UCSD-AML1 (cell line): ENCODE results near the gene ITPR2.
A peak's percentile ranks its signal among the peaks of the same experiment; 100 is the strongest.

Source experiments
- DNase-seq: peaks from one replicate; lab custom pipeline; 2025; ENCODE audit not compliant: unreplicated experiment; lab: John Stamatoyannopoulos, UW

The ITPR2 gene

DNA sequence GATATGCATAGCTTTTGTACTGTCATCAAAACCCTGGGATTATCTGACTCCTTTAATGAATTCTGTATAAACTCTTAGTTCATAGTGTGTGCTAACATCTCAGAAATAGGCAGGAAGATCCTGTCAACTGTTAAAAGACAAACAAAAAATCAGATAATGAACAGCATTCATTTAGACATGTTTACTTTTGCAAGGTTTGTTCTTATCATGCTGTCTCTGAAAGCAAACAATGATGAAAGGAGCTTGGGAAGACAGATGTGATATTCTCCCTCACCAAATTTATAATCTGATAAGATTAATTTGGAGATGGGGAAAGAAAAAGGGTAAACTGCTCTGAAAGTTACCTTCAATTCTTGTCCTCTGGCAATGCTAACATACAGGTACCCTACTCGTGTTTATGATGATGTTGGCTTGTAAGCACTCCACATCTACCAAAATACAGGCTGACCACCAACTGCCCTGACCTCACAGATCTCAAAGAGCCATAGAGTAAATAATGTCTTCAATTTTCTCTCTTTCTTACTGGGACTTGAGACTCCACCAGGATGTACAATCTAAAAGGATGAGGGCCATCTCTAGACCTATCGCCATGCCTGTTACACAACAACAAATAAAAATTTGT lies 403.8 kb downstream of the ITPR2 start:
- no peak for DNase-seq

DNA sequence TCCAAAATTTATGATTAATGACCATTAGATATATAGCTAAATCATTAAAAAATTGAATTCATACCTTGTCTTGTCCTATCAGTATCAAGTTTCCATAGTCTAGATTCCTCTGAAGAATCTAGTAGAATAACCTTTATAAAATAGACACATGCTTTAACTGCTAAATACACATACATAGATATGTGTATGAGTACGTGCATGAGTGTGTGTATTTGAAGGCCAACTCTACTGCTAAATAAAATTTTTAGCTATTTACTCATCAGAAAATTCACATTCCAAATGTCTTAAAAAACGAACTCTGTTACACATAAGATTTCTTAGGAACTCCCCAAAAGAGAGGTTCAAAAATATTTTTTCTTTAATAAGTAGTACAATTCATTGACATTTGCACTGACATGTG lies 404.6 kb downstream of the ITPR2 start:
- no peak for DNase-seq

DNA sequence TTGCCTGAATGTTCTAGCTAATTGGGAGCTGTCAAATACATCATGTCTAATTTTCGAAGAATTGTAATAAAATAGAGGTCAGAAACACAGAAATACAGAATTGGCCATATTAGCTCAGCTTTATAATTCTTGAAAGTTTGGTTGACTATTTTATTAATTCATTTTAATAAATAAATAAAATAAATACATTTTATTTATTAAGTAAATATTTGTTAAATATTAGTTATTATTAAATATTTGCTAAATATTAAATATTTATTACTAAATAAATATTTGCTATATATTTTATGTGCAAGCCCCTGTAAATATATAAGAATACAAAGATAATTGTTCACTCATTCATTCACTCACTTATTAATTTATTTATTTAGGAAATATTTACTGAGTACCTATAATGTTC lies 406.3 kb downstream of the ITPR2 start:
- no peak for DNase-seq

DNA sequence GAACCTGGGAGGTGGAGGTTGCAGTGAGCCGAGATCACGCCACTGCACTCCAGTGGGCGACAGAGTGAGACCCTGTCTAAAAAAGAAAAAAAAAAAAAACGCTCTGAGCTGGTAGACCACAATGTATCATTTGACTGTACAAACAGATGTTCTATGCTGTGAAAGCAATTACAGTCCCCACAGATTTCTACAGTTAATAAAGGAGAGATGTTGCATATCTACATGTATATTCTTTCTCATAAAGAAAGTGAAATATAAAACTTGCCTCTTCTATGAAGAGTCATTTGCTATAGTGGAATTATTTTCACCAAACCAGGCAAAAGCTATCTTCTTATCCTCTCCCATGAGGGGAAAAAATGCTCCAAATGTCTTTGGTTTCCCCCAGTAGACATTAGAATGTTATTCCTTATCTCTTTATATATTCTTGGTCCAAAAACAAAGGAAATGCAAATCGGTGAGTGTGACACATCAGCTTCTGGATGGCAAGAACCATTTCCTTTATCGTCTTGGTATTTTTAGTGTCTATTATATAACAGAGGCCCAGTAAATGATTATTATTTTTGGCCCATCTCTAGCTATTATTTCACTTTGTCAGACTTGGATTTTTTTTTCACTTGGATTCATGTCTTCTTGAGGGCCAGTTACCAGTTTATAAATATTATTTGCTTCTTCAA lies 407.3 kb downstream of the ITPR2 start:
- no peak for DNase-seq

DNA sequence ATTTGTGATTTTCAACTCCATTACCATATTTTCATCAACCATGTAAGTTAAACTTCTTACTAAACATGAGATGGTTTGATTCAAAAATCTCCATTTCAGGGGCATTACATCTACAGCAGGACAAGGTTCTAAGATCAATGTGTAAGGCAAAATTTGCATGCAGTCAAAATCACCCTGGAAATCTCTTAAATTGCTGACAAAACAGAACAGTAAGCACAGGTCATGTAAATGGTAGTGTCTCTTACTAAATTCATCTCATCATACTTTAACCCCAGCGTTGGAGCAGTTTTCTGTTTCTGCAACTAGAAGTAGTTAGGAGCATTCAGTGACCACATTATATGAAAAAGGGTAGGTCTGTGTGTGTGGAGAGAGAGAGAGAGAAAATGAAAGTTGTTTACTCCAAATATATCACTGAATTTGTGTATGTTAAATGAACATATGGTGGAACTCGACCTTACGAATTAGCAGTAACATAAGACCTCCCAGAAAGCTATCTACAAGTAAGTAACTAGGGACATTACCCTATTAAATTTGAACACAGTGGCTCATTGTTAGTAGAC lies 410.1 kb downstream of the ITPR2 start:
- no peak for DNase-seq

DNA sequence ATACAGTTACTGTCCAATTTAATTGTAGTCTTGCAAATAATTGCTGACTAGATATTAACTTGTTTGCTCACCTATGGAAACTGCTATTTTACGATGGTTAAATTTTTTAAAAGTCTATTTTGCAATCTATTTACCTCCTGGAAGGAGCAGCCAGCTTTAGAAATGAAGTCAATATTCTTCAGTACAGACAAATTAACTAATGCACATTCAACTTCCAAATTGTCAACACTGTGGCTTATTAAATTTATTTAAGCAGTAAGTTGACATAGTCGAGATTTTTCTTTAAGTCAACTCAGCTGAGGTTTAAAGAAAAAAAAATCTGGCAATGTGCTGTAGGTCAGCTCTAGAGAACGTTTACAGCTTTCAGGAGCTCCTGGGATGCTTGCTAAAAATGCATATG lies 416.4 kb downstream of the ITPR2 start:
- no peak for DNase-seq

DNA sequence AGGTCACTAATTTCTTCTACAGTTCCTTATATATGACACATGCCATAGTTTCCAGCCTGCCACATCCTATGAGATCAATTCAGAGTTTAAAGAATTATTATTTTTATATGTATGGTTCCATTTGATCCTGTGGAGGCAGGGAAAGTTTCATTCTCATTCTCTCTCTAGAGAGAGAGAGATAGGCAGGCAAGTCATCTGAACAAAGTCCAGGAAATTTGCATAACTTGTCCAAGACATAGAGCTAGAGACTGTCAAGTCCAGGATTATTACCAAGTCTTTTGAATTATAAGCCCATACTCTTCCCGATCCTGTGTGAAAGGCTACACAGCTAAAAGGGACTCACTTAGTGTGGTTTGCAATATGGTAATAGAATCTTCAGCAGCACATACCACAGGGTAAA lies 422.3 kb downstream of the ITPR2 start:
- no peak for DNase-seq

DNA sequence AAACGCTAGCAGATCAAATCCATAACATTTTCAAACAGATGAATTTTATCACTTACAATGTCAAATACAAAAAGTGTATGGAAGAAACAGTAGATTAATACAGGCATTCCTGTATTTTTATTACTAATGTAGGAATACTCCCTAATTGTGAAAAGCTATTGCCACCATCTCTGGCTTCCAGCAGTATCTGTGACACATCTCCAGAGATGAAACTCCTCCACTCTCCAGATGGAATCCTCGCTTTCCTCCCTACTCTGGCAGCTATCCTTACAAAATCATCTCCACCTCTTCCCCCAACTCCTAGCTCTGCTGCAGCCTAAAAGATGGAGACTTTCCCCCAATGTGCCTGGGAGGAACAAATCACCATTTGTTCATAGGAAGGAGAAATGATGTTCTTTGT lies 426.2 kb downstream of the ITPR2 start:
- no peak for DNase-seq

DNA sequence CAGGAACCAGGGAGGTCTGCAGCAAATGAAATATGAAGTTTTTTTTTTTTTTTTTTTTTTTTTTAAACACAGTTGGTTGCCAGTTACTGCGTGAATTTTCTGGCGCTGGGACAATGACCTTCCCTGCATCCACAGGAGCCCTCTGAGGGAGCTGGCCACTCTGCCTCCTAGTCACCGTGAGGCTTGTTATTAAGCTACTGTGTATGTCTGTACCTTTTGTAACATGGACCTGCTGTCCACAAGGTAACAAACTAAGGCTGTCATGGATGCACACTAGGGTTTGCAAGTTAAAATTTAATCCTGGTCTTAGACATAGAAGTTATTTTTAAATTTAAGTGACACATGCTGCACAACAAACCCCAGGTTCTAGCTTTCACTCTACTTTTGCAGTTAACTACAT lies 426.6 kb downstream of the ITPR2 start:
- DNase-seq, result no peak

DNA sequence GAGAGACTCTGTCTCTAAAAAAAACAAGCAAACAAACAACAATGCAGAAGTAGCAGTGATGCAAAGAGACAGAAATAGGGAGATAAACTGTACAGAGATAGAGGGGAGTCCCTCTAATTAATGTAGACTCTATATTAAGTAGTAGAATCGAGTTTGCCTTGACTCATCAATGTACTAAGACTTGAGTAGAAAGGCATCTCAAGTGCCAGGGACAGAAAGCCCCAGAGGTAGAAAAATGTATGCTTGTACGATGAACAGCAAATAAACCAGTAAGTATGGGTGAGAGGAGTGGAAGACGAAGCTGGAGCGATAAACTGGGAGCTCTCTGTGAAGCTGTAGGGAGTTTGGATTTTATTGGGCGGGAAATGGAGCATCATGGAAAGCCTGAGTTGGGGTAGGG lies 429.4 kb downstream of the ITPR2 start:
- DNase-seq, result no peak

DNA sequence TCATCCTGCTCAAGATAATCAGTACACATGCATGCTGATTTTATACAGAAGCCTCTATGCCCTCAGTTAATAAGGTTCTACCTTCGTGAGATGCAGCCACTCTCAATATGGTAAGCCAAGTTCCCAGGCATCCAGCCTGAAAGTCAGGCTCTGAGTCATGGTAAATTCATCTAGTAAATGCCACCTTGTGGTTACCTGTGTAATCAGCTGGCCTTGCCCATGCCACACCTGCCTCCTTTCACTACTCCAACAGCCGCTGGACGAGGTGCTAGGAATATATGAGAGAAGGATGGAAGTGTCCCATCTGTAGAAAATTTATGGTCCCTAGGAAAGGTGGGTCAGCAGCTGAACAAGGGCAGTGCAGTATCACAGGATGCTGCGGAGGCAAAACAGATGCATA lies 430.3 kb downstream of the ITPR2 start:
- no peak for DNase-seq

DNA sequence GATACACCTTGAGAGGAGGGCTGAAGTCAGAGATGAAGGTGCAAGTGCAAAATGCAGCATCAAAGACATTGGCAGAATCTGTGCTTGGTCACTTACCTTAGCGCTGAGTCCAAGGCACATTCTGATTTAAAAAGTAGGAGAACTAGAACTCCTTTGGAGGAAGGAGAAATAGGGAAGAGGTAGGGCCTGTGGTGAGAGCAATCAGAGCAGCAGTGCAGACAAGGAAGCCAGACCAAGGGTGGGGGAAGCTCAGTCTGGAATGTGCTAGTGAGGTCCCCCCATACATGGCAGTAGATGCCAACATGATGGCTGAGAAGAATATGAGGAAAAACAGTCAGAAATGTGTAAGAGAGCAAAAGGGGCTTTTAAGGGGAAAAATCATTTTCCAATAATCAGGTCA lies 431.1 kb downstream of the ITPR2 start:
- DNase-seq, result no peak

DNA sequence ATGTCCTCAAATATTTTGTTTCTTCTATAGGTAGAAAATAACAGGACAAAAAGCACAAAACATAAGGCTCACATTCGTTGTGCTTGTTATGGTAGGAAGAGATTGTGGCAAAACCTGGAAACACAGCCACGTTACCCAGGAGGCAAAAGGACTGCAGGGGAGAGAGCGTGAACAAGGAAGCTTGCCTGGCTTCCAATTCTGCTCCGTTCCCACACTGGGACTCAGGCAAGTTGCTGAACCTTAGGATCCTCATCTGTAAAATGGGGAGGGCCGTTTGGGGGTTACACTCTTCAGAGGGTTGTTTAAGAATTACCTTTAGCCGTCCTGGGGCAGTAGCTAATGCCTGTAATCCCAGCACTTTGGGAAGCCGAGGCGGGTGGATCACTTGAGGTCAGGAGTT lies 432.4 kb downstream of the ITPR2 start:
- DNase-seq, result no peak

DNA sequence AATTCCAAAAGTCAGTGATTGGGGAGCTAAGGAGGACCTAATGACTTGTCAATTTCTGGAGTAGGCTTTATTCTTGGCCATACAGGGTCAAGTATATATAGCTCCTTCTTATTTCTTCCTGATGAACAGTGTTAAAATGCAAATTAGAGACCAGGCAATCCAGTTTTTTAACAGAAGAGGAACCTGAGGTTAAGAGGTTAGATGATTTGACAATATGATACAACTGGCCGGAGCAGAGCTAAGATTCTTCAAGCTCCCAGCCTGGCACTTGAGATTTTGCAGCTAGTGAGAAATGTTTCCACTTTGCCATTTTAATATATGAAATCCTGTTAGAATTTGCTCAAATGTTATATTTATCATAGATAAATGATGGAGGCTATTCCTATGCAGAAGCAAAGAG lies 433.6 kb downstream of the ITPR2 start:
- no peak for DNase-seq

DNA sequence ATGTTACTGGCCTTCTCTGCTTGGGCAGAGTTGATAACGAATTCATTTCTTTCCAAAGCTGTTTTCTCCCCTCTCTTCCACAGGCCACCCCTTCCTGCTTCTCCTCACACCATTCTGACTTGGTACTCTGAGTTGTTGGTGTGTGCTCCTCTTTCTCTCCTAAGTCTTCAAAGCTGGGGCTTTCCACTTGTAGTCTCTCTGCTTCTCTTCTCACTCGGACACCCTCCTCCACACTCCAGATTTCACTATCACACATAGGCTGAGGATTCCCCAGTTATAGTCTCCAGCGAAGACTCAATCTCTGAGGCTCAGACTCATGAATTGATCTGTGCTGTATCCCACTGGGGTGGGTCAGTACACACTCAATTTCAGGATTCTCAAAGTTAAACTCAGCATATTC lies 436.6 kb downstream of the ITPR2 start:
- no peak for DNase-seq

DNA sequence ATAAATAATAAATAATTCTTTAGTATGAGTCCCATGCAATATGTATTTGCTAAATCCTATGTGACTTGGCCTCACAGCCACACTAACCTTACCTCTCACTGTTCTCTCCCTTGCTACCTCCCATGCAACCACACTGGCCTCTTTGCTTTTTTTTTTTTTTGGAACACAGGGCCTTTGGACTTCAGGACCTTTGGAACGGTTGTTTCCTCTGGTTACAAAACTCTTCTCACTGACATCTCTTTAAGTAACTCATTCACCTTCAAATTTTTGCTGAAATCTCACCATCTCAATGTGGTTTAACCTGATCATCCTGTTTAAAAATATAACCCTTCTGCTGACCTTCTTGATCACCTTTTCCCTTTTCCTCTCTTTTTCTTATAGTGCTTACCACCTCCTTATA lies 443.7 kb downstream of the ITPR2 start:
- DNase-seq, result no peak

DNA sequence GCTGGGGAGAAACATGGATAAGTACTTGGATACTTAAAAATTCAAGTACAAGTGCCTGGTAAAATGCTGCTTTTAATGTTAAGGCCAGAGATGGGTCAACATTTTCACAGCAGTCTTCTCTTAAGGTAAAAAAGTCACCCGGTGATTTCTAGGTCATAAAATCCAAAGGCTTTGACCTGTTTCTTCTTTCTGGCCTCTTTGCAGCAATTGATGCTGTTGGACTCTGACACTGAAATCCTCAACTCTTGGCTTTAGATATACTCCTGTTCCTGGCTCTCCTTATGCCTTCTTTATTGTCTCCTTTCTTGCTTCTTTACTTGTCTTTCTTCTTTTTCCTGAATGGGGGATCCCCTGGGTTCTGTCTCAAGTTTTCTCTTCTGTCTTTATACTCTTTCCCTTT lies 448.5 kb downstream of the ITPR2 start:
- DNase-seq, result no peak

DNA sequence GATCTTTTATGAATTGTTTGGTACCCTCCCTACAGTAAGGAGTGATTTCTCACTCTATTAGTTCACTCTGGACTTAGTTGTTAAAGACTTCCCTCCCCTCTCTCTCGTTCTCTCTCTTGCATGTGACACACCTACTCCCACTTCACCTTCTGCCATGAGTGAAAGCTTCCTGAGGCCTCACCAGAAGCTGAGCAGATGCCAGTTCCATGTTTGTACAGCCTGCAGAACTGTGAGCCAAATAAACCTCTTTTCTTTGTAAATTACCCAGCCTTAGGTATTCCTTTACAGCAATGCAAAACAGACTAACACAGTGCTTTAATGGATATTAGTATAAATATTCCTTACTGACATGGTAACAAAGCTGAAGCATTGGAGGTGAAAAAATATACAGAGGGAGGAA lies 450.0 kb downstream of the ITPR2 start:
- DNase-seq, result no peak

DNA sequence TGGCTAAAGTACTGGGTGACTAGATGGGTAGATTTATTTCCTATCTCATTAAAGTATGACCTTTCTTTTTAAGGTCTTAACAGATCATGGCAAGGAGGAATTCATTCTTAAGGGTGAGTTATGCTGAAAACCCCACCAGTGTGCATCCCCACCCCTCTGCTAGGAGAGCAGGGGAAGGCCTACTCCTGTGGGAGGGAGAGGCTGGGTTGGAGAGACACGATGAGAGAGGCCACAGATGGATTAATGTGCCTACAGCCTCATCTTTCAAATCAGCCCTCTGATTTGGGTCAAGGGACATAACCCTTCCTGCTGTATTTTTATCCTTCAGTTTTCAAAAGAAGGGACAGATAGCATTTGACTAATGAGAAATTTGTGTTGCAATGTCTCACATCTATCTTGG lies 452.1 kb downstream of the ITPR2 start:
- DNase-seq, result no peak

DNA sequence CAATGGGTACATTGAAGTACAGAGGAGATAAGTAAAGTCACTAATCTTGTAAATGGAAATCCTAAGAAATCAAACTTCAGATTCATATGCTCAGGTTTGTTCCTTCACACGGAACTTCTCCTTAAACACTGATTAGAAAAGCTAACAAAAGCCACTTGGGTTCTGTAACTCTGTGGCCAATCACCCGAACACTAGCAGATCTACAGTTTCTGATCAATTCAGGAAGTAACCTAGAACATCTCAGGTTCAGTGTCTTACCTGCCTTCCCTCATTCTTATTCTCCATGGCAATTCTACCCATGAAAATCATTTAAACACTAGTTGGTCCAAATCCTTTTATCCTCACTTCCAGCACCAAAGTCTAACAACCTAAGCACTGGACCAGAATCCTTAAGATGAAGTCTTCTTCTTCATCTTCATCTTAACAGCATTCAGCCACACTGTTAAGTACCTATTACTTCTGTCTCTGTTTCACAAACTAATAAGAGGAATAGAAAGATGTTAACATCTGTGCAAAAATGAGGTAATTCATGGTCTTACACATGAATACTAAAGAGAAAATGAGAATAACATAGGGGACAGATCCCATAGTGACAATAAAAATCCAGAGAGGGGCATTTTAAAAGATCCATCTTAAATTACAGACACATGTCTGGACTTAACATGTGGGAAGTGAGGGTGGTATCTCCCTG lies 453.1 kb downstream of the ITPR2 start:
- DNase-seq, result no peak

DNA sequence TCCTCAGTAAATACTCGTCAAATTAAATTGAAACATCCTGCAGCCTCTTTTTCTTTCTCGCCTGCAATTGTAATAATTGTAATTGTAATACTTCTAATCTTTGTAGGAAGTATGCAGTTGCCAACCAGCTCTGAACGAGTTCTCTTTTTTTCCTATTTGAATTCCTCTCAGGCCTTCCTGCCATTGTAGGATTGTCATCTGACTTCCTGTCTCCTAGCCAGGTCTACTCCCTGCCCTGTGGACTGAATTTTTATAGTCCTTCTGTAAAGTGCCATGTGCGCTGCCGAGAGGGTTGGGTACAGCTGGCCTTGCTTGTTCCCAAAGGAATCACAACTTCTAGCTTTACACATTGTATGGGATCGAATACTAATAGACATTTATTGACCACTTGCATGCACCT lies 454.3 kb downstream of the ITPR2 start:
- peak; percentile 19 for DNase-seq

DNA sequence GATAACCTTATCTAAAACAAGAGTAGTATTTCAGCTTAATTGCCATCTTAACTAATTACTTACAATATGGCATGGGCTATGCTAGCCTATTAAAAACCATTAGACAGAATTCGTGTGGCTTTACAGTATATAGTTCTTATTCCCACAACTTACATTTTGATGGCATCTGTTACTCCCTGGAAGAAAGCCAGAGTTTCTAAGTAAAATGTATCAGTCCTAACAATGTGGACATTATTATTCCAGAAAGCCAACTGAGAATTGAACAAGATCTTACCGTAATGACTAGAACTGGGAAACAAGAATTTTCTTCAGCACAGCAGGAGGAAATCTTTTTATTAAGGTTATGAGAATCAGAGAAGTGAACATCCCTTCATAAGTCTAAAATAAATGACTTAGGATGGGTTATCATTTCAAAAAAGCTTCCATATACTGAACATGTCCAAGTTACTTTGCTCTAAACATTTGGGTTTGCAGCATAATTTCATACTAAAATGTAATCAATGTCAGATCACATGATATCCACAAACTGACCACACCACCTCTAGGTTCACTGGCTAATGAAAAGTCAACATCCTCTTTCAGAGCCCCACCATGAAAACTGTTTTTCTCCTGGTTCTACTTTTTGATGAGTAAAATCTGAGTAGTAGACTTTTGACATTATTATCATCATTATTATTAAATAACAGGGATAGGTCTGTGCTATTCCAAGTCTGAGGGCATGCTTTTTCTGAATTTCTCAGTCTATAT lies 457.9 kb downstream of the ITPR2 start:
- DNase-seq, result no peak
